Esophagus squamous epithelium (tissue), 5 donors: ENCODE results near the gene SZRD1. TPM values are rescaled to one million over a fixed set of nuclear protein-coding genes. Genes with fewer than 3 reads are reported as not detected.
A peak's percentile ranks its signal among the peaks of the same experiment; 100 is the strongest.

Experiments used
- DNase-seq: peaks from one replicate; lab custom pipeline; 2025; lab: John Stamatoyannopoulos, UW
- H3K27ac ChIP-seq, 4 donors: fragments of 200-600 bp; sonication (generic); one replicate each; pipeline ENCODE4 v1.5.1; 2016 to 2019; ENCODE audit warnings: mild to moderate bottlenecking in 1 of 4
- H3K27me3 ChIP-seq, 4 donors: fragments of 200-600 bp; sonication (generic); 1 replicate in 3 of 4; 2 replicates in 1 of 4; pipeline versions ENCODE4 v1.5.1 to v1.6.0; 2017 to 2021; ENCODE audit warnings: antibody characterized with exemption in 1 of 4
- H3K36me3 ChIP-seq, 3 donors: fragments of 200-600 bp; sonication (generic); one replicate each; pipeline ENCODE4 v1.5.1; 2016 to 2019
- H3K4me1 ChIP-seq, 3 donors: fragments of 200-600 bp; sonication (generic); one replicate each; pipeline ENCODE4 v1.5.1; 2017 to 2019
- H3K4me3 ChIP-seq, 4 donors: fragments of 200-600 bp; sonication (generic); 1 replicate in 3 of 4; 2 replicates in 1 of 4; pipeline ENCODE4 v1.5.1; 2016 to 2019; ENCODE audit warnings: mild to moderate bottlenecking in 2 of 4, moderate library complexity in 1 of 4
- H3K9me3 ChIP-seq, 3 donors: fragments of 200-600 bp; sonication (generic); one replicate each; pipeline ENCODE4 v1.5.1; 2016 to 2019
- CTCF ChIP-seq, 6 experiments: fragments of 450-650 bp in 4 of 6; fragments of 200-600 bp in 2 of 6; sonication (generic) in 2 of 6; IDR thresholded peaks; one replicate each; pipeline ENCODE4 v1.5.1; 2016 to 2019; ENCODE audit warnings: antibody characterized with exemption in 6 of 6, mild to moderate bottlenecking in 4 of 6, moderate library complexity in 4 of 6
- POLR2A ChIP-seq, 4 donors: fragments of 450-650 bp; IDR thresholded peaks; one replicate each; pipeline ENCODE4 v1.6.1; 2017; ENCODE audit warnings: antibody characterized with exemption in 4 of 4, mild to moderate bottlenecking in 4 of 4, moderate library complexity in 3 of 4
- WGBS, 2 donors: methylation state at CpG; one replicate each; pipeline ENCODE4 v1.1.5; 2018; 5-methylcytosine and 5-hydroxymethylcytosine counted together
- intact Hi-C: fragments of 100-400 bp; cut with DNase I; formaldehyde crosslinking; loops from one replicate; pipeline ENCODE4 v1.15.0; 2022
- total RNA-seq, 4 donors: library from RNA; depleted of rRNA; stranded (reverse); fragments of >200 nt; gene quantifications; one replicate each; pipeline ENCODE4 v1.1.0, GENCODE V29; 2016
- donor health status: DM: yes; HTN: yes; CAD: no.

The SZRD1 gene
- total RNA-seq, 4 donors from 2014 or later: 51.7 to 65.0 (median 58.5) TPM

DNA sequence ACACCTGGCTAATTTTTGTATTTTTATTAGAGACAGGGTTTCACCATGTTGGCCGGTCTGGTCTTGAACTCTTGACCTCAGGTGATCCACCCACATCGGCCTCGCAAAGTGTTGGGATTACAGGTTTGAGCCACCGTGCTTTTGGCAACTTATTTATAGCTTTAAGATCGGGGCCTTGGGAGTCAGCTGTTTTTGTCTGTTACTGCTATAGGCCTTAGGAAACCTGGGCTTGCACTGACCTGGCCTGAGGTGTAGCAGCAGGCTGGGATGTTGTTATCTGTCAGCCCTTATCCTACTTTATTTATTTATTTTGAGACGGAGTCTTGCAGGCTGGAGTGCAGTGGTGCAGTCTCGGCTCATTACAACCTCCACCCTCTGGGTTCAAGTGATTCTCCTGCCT, 11.4 kb downstream of the SZRD1 start:
- Histone ChIP-seq H3K4me3 (no peak overlapping the region), H3K27ac (no peak overlapping the region), H3K36me3 (peaks cover 0 to 9% (median 0%) of the 10 kb centered on the region in 3 donors), H3K27me3 (no peaks in the 10 kb centered on the region), H3K4me1 (peaks cover 14 to 68% (median 24%) of the 10 kb centered on the region in 3 donors), H3K9me3 (no peaks in the 10 kb centered on the region)
- intact Hi-C loops: no loop called here
- 72 to 81% methylated on average over 5 to 7 of the region's 7 CpGs for WGBS, 2 donors
- no peak for DNase-seq
- TF ChIP-seq CTCF (IDR thresholded peaks at IDR 0.05) (no peak), POLR2A (IDR thresholded peaks at IDR 0.05) (no peak)

DNA sequence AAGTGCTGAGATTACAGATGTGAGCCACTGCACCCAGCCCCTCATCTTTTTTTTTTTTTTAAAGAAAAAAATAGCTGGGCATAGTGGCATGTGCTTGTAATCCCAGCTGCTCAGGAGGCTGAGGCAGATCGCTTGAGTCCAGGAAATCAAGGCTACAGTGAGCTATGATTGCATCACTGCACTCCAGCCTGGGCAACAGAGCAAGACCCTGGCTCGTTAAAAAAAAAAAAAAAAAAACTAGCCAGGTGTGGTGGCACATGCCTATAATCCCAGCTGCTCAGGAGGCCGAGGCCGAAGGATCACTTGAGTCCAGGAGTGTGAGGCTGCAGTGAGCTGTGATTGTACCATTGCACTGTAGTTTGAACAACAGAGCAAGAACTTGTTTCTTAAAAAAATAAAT, 13.8 kb downstream of the SZRD1 start:
- H3K4me3 ChIP-seq: no peak overlapping the region
- H3K9me3 ChIP-seq: no peaks in the 10 kb centered on the region
- H3K36me3 ChIP-seq: no peaks in the 10 kb centered on the region
- no peaks in the 10 kb centered on the region for H3K27me3 ChIP-seq
- intact Hi-C loops: no loop called here
- no peak for DNase-seq
- H3K4me1 ChIP-seq: peaks cover 3 to 68% (median 27%) of the 10 kb centered on the region in 3 donors
- WGBS, 2 donors: 75 to 90% methylated on average over 3 to 4 of the region's 4 CpGs
- H3K27ac ChIP-seq: no peak overlapping the region
- no peak for TF ChIP-seq POLR2A (IDR thresholded peaks at IDR 0.05)
- no peak for TF ChIP-seq CTCF (IDR thresholded peaks at IDR 0.05)

DNA sequence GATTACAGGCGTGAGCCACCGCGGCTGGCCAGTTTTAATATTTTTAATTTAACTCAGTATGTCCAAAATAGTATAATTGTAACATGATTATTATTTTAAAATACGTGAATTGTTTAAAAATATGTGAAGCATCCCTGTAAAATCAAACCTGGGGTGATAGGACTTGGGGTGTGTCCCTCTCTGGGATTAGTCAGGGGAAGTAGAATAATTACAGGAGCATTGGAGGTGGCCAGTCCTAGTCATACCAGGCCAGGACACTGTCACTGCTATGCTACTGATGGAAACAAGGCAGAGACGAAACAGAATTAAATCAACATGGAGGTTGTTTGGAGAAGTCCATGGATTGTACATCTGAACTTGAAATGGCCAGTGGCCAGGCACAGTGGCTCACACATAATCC, 16.8 kb downstream of the SZRD1 start:
- Histone ChIP-seq H3K36me3 (no peaks in the 10 kb centered on the region), H3K9me3 (no peaks in the 10 kb centered on the region), H3K27ac (no peak overlapping the region), H3K4me1 (peaks cover 20 to 68% (median 46%) of the 10 kb centered on the region in 3 donors), H3K27me3 (no peaks in the 10 kb centered on the region), H3K4me3 (no peak overlapping the region)
- DNase-seq: no peak
- 86 to 94% methylated on average over 5 of the region's 5 CpGs for WGBS, 2 donors
- intact Hi-C loops: no loop called here
- TF ChIP-seq POLR2A (IDR thresholded peaks at IDR 0.05): no peak
- TF ChIP-seq CTCF (IDR thresholded peaks at IDR 0.05): no peak

GRCh38 chr1:16385659-16386453, 18.8 kb downstream of the SZRD1 start:
- H3K4me1 ChIP-seq: peaks cover 20 to 63% (median 46%) of the 10 kb centered on the region in 3 donors
- no peaks in the 10 kb centered on the region for H3K9me3 ChIP-seq
- DNase-seq: no peak
- no peaks in the 10 kb centered on the region for H3K36me3 ChIP-seq
- TF ChIP-seq CTCF (IDR thresholded peaks at IDR 0.05): no peak
- no peak for TF ChIP-seq POLR2A (IDR thresholded peaks at IDR 0.05)
- H3K27me3 ChIP-seq: no peaks in the 10 kb centered on the region
- H3K27ac ChIP-seq: peak overlapping the region; percentile 20 to 75 (median 66)
- 77 to 93% methylated on average over 8 to 9 of the region's 9 CpGs for WGBS, 2 donors
- intact Hi-C loops: no loop called here
- no peak overlapping the region for H3K4me3 ChIP-seq

GRCh38 chr1:16386454-16387113, 19.5 kb downstream of the SZRD1 start:
- Histone ChIP-seq H3K4me3 (peak overlapping the region in 1 of 4 donors; percentile 57), H3K27ac (peak overlapping the region; percentile 59 to 75 (median 68)), H3K4me1 (peaks cover 21 to 70% (median 49%) of the 10 kb centered on the region in 3 donors), H3K27me3 (no peaks in the 10 kb centered on the region), H3K9me3 (no peaks in the 10 kb centered on the region), H3K36me3 (no peaks in the 10 kb centered on the region)
- intact Hi-C loops: no loop called here
- no peak for DNase-seq
- TF ChIP-seq POLR2A (IDR thresholded peaks at IDR 0.05): no peak
- TF ChIP-seq CTCF (IDR thresholded peaks at IDR 0.05): no peak
- 13 to 30% methylated on average over 2 to 5 of the region's 5 CpGs for WGBS, 2 donors
